Measurements from ENCODE around the gene ANKMY1. TPM values are rescaled to one million over a fixed set of nuclear protein-coding genes. Genes with fewer than 3 reads are reported as not detected.

Gene ANKMY1
- total RNA-seq, 4 donors from 2014 or later: 18.0 to 22.7 (median 21.1) TPM

- no peak for DNase-seq (ENCODE audit: low spot score in 2 of 2)
- intact Hi-C loops (cut with DNase I; ENCODE audit: low total_unique reads): no loop called here
- no peak overlapping the region for H3K4me3 ChIP-seq (ENCODE audit: low read depth, poor library complexity, severe bottlenecking)
- TF ChIP-seq POLR2A (IDR thresholded peaks at IDR 0.05): no peak
- no peak for TF ChIP-seq CTCF (IDR thresholded peaks at IDR 0.05)
- WGBS, 2 donors: 89 to 92% methylated on average over 24 to 29 of the region's 30 CpGs
These were observed 14.6 kb upstream of the ANKMY1 start for GRCh38 chr2:240572141-240573031.

- WGBS, 2 donors: 82 to 89% methylated on average over 18 of the region's 18 CpGs
- intact Hi-C loops (cut with DNase I; ENCODE audit: low total_unique reads): no loop called here
- H3K4me3 ChIP-seq (ENCODE audit: low read depth, poor library complexity, severe bottlenecking): no peak overlapping the region
- no peak for TF ChIP-seq POLR2A (IDR thresholded peaks at IDR 0.05)
- no peak for TF ChIP-seq CTCF (IDR thresholded peaks at IDR 0.05)
- peak in 1 of 2 donors; percentile 78 for DNase-seq (ENCODE audit: low spot score in 2 of 2)
These were observed 13.7 kb upstream of the ANKMY1 start for GRCh38 chr2:240571314-240571973.

DNA sequence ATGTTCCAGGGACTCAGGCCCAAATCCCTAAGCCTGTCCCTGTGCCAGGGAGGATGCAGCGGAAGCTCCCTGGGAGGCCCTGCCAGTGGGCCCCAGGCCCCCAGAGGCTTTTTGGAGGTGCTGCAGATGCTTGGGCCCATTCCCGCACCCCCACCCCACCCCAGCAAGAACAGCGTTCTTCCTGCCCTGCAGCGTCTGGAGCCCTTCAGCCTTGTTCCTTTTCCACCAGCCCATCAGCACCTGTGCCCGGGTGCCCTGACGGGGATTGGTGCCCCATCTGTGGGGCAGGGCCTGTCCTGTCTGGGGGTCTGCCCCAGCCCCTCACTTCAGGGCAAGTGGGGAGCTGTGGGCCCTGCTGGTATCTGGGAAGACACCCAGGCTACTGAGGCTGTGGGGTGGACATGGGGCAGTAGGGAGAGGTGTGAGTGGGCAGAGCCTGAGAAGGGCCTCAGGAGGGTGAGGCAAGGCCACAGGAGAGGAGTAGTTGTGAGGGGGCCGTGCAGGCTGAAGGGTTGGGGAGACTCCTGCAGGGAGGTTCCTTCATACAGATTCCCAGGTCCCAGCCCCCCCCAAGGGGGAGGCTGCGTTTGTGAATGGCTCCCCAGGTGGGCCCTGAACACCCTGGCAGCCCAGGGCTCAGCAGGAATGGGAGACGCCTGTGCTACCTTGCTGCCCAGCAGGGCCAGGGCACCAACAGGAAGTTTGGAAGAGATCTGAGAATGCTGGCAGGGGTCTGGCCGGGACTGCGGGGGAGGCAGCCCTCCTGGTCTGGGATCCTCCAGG is 12.9 kb upstream of the ANKMY1 start:
- TF ChIP-seq POLR2A (IDR thresholded peaks at IDR 0.05) (no peak), CTCF (IDR thresholded peaks at IDR 0.05) (no peak)
- 71 to 72% methylated on average over 9 to 10 of the region's 11 CpGs for WGBS, 2 donors
- intact Hi-C loops (cut with DNase I; ENCODE audit: low total_unique reads): no loop called here
- no peak overlapping the region for H3K4me3 ChIP-seq (ENCODE audit: low read depth, poor library complexity, severe bottlenecking)
- peak in 1 of 2 donors; percentile 75 for DNase-seq (ENCODE audit: low spot score in 2 of 2)

DNA sequence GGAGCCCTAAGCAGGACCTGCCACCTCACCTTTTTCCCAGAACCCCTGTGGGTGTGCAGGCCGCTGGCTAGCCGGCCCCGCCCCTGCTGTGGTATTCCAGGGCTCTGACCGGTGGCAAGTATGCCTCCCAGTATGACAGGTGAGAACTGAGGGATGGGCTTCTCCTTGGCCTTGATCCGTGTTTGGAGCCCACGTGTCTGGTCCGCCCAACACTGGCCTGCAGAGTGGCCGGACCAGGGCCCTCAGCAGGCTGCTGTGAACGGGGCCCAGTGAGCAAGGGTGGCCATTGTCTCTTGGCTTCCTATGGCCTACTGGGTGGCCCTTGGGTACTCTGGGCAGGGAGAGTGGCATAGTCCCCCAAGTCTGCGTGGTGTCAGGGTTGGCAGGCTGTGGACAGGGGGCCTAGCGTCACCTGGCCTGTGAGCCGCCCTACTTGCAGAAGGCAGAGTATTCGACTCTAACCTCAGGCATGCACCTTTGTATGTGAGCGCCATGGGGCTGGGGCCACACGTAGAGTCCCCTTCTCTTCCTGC is 12.3 kb upstream of the ANKMY1 start:
- intact Hi-C loops (cut with DNase I; ENCODE audit: low total_unique reads): no loop called here
- DNase-seq (ENCODE audit: low spot score in 2 of 2): peak in 1 of 2 donors; percentile 83
- TF ChIP-seq POLR2A (IDR thresholded peaks at IDR 0.05) (no peak), CTCF (IDR thresholded peaks at IDR 0.05) (no peak)
- WGBS, 2 donors: 82 to 85% methylated on average over 10 to 15 of the region's 15 CpGs
- no peak overlapping the region for H3K4me3 ChIP-seq (ENCODE audit: low read depth, poor library complexity, severe bottlenecking)

DNA sequence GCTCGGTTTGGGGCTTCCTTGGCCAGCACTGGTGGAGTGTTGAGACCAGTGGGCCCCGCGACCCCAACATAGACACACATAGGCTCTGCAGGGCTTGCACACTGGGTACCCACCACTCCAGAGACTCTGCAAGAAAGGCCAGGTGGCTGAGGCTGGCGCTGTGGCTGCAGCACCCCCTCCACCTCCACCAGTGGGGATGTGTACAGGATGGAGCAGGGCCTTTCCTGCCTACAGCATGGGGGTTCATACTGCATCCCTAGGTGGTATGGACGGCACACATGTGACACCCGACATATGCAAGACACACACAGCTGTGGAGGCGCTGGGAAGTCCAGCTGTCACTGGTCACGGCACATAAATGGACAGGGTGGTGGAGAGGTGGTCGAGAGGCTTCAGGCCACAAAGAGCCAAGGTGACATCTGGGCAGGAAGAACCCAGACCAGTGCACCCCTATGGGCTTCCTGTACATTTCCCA is 11.8 kb upstream of the ANKMY1 start:
- intact Hi-C loops (cut with DNase I; ENCODE audit: low total_unique reads): no loop called here
- no peak for TF ChIP-seq POLR2A (IDR thresholded peaks at IDR 0.05)
- TF ChIP-seq CTCF (IDR thresholded peaks at IDR 0.05): no peak
- DNase-seq (ENCODE audit: low spot score in 2 of 2): no peak
- peak overlapping the region; percentile 57 for H3K4me3 ChIP-seq (ENCODE audit: low read depth, poor library complexity, severe bottlenecking)
- 76 to 95% methylated on average over 5 of the region's 9 CpGs for WGBS, 2 donors

All from lower leg skin (tissue), 4 donors.